Epithelial cell of prostate (primary cell): ENCODE data around the gene MAP4.

Source experiments
- DNase-seq: peaks from one replicate; pipeline ENCODE4 v3.0.0-alpha.2; 2011; ENCODE audit warnings: low read depth, low spot score
- H3K27ac ChIP-seq: fragments of 450-650 bp; 2 replicates; pipeline ENCODE4 v1.5.1; 2017; ENCODE audit warnings: mild to moderate bottlenecking

The MAP4 gene

GRCh38 chr3:47974974-47975470, 41.2 kb downstream of the MAP4 start:
- no peak for DNase-seq
- H3K27ac ChIP-seq: no peak overlapping the region

DNA sequence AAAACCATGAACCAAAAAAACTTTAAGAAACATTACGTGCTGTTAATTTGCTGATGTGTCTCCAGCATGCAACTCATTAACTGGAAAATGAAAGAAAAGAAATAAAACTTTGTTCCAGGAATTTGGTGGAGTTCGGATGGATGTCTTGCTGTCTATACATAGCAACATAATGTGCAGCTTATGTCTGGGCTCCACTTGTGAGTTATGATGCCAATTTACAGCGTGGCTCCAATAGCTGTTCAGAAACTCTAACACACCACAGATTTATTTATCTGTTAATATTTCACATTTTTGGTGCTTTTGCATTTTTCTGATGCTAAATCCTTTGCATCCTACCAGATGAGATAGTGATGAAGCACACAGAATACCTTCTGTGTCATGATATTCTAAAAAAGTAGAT, 45.1 kb downstream of the MAP4 start:
- DNase-seq: no peak
- H3K27ac ChIP-seq: no peak overlapping the region

- no peak for DNase-seq
- no peak overlapping the region for H3K27ac ChIP-seq
Measured at GRCh38 chr3:47964740-47965139, 51.5 kb downstream of the MAP4 start.

DNA sequence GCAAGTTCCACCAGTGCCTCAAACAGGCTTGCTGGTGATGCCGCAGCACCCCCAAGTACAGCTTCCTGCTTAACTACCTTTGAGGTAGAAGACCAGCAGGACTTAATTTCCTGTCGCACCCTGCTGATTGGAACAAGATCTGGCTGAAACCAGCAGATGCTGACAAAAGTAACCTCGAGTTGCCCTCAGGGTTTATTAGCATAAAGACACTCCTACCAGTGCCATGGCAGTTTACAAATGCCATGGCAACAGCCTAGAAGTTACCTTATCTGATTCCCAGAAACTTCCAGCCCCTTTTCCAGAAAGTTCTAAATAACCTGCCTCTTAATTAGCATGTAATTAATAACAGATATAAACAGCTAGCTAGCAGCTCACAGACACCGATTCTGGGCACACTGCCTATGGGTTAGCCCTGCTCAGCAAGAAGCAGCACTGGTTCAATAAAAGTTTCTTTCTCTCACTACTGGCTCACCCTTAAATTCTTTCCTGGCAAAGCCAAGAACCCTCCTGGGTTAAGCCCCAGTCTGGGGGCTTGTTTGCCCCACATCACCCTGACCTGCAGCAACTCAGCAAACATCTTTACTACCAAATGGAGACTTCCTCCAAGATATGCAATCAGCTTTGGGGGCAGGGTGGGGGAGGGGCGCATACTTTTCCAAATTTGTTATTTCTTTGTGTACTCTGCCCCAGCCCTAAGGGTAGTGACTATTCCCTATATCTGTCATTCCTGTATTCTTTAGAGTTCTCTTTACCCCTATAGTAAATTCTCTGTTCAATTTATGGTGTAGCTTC, 54.2 kb downstream of the MAP4 start:
- peak; percentile 14 for DNase-seq
- peak overlapping the region; percentile 43 for H3K27ac ChIP-seq

GRCh38 chr3:47961036-47961435, 55.2 kb downstream of the MAP4 start:
- H3K27ac ChIP-seq: peak overlapping the region; percentile 43
- no peak for DNase-seq

DNA sequence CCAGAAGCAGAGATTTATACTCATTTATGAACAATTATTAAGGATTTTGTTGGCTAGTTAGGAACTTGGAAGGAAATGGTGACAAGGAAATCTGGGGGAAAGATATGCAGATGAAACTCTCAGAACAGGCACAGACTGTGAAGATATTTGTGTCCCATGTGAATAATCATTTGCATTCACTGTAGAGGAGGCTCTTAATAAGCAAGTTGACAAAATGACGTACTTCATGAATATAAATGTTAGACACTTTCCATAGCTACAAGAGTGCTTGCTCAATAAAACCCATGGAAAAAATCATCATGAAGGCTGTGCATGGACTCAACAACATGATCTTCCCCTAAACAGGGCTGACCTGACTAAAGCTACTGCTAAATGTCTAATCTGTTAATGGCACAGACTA, 59.7 kb downstream of the MAP4 start:
- no peak overlapping the region for H3K27ac ChIP-seq
- no peak for DNase-seq

DNA sequence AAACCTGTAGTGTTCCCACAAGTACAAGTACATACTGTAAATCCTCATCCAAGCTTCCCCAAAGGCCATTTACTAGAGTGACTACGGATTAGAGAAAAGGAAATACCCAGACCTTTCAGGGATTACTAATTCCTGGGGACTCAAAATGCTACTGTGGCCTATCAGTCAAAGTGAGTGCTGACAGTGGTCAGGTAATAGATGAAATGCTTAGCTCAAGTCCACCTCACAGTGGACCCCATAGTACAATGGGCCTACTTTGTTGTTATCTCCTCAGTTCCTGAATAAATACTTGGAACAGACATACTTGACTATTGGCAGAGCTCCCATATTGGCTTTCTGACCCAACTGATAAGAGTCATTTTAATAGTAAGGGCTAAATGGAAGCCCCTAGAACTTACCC, 61.6 kb downstream of the MAP4 start:
- no peak overlapping the region for H3K27ac ChIP-seq
- no peak for DNase-seq

DNA sequence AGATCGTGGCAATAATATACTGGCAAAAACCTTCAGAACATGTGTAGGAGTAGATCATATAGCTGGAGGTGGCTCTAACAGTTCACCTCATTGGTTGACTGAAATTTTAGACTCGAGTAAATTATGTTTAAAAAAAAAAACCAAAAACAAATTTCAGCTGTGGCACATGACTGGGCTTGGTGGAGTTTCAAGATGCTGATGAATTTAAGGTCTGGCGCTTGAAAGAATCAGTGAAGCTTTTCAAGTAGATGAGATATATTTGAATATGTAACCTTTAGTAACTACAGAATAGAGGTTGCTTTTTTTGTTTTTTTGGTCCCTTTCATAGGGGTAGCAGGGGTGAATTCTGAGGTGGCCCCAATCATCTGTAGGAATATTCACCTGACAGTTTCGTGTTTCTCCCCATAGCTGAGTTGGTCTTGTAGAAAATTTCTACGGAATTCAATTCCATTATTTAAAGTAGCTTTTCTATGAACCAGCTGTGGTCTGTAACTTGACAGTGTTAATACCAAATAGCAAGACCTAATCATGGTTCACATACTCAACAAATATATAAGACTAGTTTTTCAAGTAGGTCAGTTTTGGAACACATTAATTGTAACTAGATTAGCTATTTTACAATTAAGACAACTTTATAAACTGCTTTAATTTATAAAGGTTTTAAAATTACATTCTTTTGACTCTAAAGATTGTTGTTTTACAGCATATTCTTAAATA, 65.6 kb downstream of the MAP4 start:
- H3K27ac ChIP-seq: no peak overlapping the region
- no peak for DNase-seq

DNA sequence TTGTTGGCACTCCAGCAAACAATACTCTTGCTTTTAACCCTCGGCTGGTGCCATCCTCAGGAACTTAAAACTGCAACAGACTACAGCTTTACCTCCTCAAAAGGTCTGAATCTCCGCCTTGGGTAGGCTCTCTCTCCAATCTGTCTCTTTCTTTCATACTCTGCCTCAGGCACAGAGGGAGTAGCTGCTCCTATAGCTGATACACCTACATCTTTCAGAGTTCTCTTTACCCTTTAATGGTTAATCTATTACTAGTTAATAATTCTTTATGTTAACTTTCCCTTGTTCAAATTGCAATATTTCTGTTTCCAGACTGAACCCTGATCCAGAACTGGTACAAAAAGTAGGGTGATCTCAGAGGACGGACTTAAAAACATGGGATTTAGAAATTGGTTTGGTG, 66.2 kb downstream of the MAP4 start:
- no peak overlapping the region for H3K27ac ChIP-seq
- no peak for DNase-seq

DNA sequence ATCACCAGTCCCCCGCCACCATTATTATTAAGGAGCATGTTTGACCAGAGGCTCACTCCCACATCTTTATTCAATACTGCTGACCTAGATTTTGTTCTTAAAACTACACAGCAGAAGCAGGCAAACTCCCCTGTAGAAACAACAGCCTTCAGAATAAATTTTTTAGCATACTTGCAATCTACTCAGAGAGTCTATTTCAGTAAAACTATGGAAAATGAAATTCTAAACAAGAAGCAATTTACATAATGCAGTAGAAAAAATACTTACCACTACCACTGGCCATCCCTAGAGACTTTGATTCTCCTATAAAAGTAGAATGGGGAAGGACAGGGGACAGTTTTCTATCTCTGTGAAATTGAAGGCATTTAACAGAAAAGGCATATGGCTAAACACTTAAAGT, 76.0 kb downstream of the MAP4 start:
- no peak overlapping the region for H3K27ac ChIP-seq
- no peak for DNase-seq

DNA sequence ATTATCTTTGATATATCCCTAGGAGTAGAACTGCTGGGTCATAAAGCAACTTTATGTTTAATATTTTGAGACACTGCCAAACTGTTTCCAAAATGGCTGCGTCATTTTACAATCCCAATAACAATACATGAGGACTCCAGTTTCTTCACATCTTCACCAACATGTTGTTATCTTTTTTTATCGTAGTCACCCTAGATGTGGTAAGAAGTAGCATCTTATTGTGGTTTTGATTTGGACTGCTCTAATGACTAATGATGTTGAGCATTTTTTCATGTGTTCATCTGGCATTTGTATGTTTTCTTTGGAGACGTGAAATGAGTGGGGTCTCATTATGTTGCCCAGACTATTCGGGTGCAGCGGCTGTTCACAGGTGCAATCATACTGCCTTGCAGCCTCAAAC, 83.8 kb downstream of the MAP4 start:
- no peak for DNase-seq
- H3K27ac ChIP-seq: no peak overlapping the region

GRCh38 chr3:47930979-47931378, 85.2 kb downstream of the MAP4 start:
- DNase-seq: no peak
- no peak overlapping the region for H3K27ac ChIP-seq

GRCh38 chr3:47916696-47917095, 99.5 kb downstream of the MAP4 start:
- no peak for DNase-seq
- H3K27ac ChIP-seq: no peak overlapping the region

GRCh38 chr3:47916201-47916600, 100.0 kb downstream of the MAP4 start:
- no peak overlapping the region for H3K27ac ChIP-seq
- DNase-seq: no peak

DNA sequence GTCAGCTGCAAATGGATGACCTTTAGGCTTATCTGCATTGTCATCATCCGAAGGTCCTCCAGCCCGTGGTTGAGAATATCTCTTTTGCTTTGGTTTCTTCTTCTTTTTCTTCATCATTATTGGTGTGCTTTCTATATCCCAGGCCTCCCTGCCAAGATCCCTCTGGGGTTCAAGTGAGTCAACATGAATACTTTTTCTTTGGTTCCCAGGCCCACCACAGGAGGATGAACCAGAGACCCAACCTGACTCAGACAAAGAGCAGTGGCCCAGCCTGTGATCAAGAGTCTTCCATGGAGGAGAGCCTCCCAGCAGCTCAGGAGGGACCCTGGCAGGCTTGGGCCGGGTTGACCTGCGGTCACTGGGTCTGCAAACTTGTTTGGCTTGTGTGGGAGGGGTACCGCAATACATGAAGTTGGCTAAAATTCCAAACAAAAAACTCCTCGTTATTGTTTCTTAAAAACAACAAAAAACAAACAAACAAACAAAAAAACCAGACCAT, 104.2 kb downstream of the MAP4 start:
- DNase-seq: no peak
- H3K27ac ChIP-seq: no peak overlapping the region

DNA sequence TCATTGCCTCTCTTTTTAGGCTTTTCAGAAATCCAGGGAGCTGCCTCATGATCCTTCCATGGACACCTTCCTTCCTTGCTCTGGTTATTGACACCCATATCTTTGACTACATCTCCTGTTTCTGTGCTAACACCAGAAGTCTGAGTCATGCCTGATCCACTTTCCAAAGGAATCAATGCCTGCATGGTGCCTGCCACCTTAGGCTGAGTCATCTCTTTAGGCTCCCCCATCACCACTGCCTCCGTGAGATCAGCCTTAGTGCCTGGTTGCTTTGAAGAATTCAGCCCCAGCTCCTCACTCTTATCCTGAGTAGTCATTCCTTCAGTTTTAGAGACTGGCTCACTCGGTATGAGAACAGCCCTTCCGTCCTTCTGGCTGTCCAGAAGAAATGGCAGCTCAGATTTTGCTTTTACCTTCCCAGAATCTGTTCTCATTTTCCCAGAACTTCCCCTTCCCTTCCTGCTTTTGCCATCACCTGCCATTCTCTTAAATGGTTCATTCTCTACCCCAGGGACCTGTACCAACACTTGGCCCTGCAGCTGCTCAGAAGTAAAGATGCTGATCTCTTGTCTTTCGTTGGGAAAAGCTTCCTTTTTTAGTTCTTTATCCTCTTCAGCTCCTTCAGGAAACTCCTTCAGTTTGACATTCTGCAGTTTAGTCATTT, 105.3 kb downstream of the MAP4 start:
- peak; percentile 50 for DNase-seq
- peak overlapping the region; percentile 43 for H3K27ac ChIP-seq

GRCh38 chr3:47910233-47910632, 106.0 kb downstream of the MAP4 start:
- DNase-seq: no peak
- H3K27ac ChIP-seq: no peak overlapping the region

GRCh38 chr3:47909607-47910006, 106.6 kb downstream of the MAP4 start:
- H3K27ac ChIP-seq: no peak overlapping the region
- DNase-seq: no peak

- no peak overlapping the region for H3K27ac ChIP-seq
- DNase-seq: no peak
Measured at GRCh38 chr3:47908744-47909143, 107.5 kb downstream of the MAP4 start.

- H3K27ac ChIP-seq: no peak overlapping the region
- no peak for DNase-seq
Measured at GRCh38 chr3:47907784-47908183, 108.4 kb downstream of the MAP4 start.

DNA sequence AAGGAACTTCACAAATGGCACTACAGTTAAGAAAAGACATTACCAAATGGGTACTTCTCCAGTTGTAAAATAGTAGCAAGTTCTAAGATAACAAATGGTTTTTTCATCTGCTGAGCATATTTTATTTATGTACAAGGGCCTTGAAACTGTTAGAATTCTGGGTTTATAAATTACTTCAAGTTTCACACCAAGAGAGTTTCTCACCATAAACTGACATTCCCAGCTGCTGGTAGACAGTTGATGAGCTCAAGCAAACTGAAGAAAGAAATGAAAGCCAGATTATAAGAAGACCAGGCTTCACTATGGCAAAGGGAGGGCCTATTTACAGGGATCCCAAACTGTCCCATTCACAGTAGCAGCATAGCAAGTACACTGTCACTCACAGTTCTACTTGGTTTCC, 113.5 kb downstream of the MAP4 start:
- DNase-seq: no peak
- H3K27ac ChIP-seq: no peak overlapping the region
